IMR-90 (cell line): ENCODE measurements around the gene SF3B2. TPM values are rescaled to one million over a fixed set of nuclear protein-coding genes. Genes with fewer than 3 reads are reported as not detected.

ENCODE experiments used
- ATAC-seq: fragments of 200-7000 bp; cut with Tn5 transposase; 2 replicates; pipeline ENCODE4 v1.9.1; 2020; ENCODE audit warnings: low read depth, mild to moderate bottlenecking, moderate library complexity
- BruUV-seq: library from RNA; stranded (reverse); fragments of 400-500 nt; replicated peaks from 2 replicates; lab custom pipeline; 2021; lab: Mats Ljungman, UMichigan
- CTCF ChIA-PET: fragments of 300-600 bp; formaldehyde crosslinking; extraction: SDS; loops from one replicate; lab custom pipeline; 2021; ENCODE audit warnings: antibody characterized with exemption; lab: Yijun Ruan, JAX
- POLR2A ChIA-PET: fragments of 300-600 bp; sonication (Branson Sonifier 250); formaldehyde crosslinking; loops from one replicate; lab custom pipeline; 2022; ENCODE audit warnings: antibody characterized with exemption; ENCODE audit not compliant: unreplicated experiment; lab: Charles Lee
- DNase-seq: peaks from one replicate; pipeline ENCODE4 v3.0.0; 2013
- H2AFZ ChIP-seq: replicated peaks from 2 replicates; pipeline ENCODE3; 2013; ENCODE audit warnings: low read length, mild to moderate bottlenecking; ENCODE audit not compliant: poor library complexity
- H2AK5ac ChIP-seq: 2 replicates; pipeline ENCODE4 v1.6.1; 2013; ENCODE audit warnings: low read depth, low read length, inconsistent platforms
- H2AK9ac ChIP-seq: replicated peaks from 2 replicates; pipeline ENCODE3; 2013; ENCODE audit warnings: mild to moderate bottlenecking, low read depth, low read length, moderate library complexity; ENCODE audit not compliant: poor library complexity
- H2BK120ac ChIP-seq: 2 replicates; pipeline ENCODE4 v1.6.1; 2013; ENCODE audit warnings: low read depth, low read length, inconsistent platforms
- H2BK15ac ChIP-seq: 3 replicates; pipeline ENCODE4 v1.6.1; 2013; ENCODE audit warnings: low read depth, low read length, inconsistent platforms
- H2BK20ac ChIP-seq: 2 replicates; pipeline ENCODE4 v1.6.1; 2013; ENCODE audit warnings: low read depth, mild to moderate bottlenecking, inconsistent platforms, low read length, moderate library complexity
- H2BK5ac ChIP-seq: 2 replicates; pipeline ENCODE4 v1.6.1; 2013; ENCODE audit warnings: mild to moderate bottlenecking, low read depth, low read length, inconsistent platforms; ENCODE audit not compliant: poor library complexity, severe bottlenecking
- H3K14ac ChIP-seq: replicated peaks from 2 replicates; pipeline ENCODE4 v1.6.1; 2013; ENCODE audit warnings: low read depth, low read length, inconsistent platforms
- H3K18ac ChIP-seq: 2 replicates; pipeline ENCODE4 v1.6.1; 2013; ENCODE audit warnings: low read depth, low read length, control low read depth
- H3K23ac ChIP-seq: 2 replicates; pipeline ENCODE4 v1.6.1; 2013; ENCODE audit warnings: low read depth, low read length, inconsistent platforms
- H3K27ac ChIP-seq: 2 replicates; pipeline ENCODE4 v1.5.1; 2013; ENCODE audit warnings: mild to moderate bottlenecking, control low read depth, low read length; ENCODE audit not compliant: insufficient read depth
- H3K27me3 ChIP-seq: 2 replicates; pipeline ENCODE4 v1.6.1; 2013; ENCODE audit warnings: low read length; ENCODE audit not compliant: control insufficient read depth, insufficient read depth
- H3K36me3 ChIP-seq: 2 replicates; pipeline ENCODE4 v1.6.1; 2013; ENCODE audit warnings: low read length, mixed read lengths; ENCODE audit not compliant: control insufficient read depth, insufficient read depth
- H3K4ac ChIP-seq: 2 replicates; pipeline ENCODE4 v1.6.1; 2013; ENCODE audit warnings: low read depth, low read length, inconsistent platforms
- H3K4me1 ChIP-seq: 2 replicates; pipeline ENCODE4 v1.6.1; 2013; ENCODE audit warnings: low read length, mixed read lengths; ENCODE audit not compliant: control insufficient read depth, insufficient read depth
- H3K4me2 ChIP-seq: 2 replicates; pipeline ENCODE4 v1.6.1; 2013; ENCODE audit warnings: low read depth, mild to moderate bottlenecking, control low read depth, low read length, moderate library complexity
- H3K4me3 ChIP-seq: 2 replicates; pipeline ENCODE4 v1.5.1; 2013; ENCODE audit warnings: low read depth, mild to moderate bottlenecking, control low read depth, low read length, moderate library complexity; ENCODE audit not compliant: insufficient read depth
- H3K56ac ChIP-seq: 2 replicates; pipeline ENCODE4 v1.6.1; 2013; ENCODE audit warnings: low read length, inconsistent platforms; ENCODE audit not compliant: insufficient read depth; ENCODE audit errors: extremely low read depth
- H3K79me1 ChIP-seq, 2 experiments: 2 replicates each; pipeline ENCODE4 v1.6.1; 2013; ENCODE audit warnings: low read length in 2 of 2, inconsistent platforms in 1 of 2, low read depth in 1 of 2
- H3K9ac ChIP-seq: 2 replicates; pipeline ENCODE4 v1.6.1; 2013; ENCODE audit warnings: low read depth, low read length, control low read depth
- H3K9me1 ChIP-seq: 2 replicates; pipeline ENCODE4 v1.6.1; 2013; ENCODE audit warnings: low read length, inconsistent platforms; ENCODE audit not compliant: insufficient read depth
- H3K9me3 ChIP-seq: 2 replicates; pipeline ENCODE4 v1.6.1; 2013; ENCODE audit warnings: low read length; ENCODE audit not compliant: control insufficient read depth, insufficient read depth
- H4K20me1 ChIP-seq: 2 replicates; pipeline ENCODE4 v1.6.1; 2013; ENCODE audit warnings: low read length, inconsistent platforms; ENCODE audit not compliant: insufficient read depth
- H4K5ac ChIP-seq: 2 replicates; pipeline ENCODE4 v1.6.1; 2013; ENCODE audit warnings: mild to moderate bottlenecking, low read depth, low read length, control low read depth
- H4K8ac ChIP-seq, 2 experiments: 2 replicates each; pipeline ENCODE4 v1.6.1; 2013; ENCODE audit warnings: low read depth in 2 of 2, low read length in 2 of 2, control low read depth in 1 of 2, inconsistent platforms in 1 of 2
- H4K91ac ChIP-seq: 2 replicates; pipeline ENCODE4 v1.6.1; 2013; ENCODE audit warnings: low read depth, low read length, inconsistent platforms; ENCODE audit not compliant: insufficient read depth
- BHLHE40 ChIP-seq: fragments of 150-350 bp; IDR thresholded peaks from 2 replicates; pipeline ENCODE4 v1.6.1; 2016; ENCODE audit warnings: mild to moderate bottlenecking, low read depth, low read length
- ELK1 ChIP-seq: fragments of 150-350 bp; IDR thresholded peaks from 2 replicates; pipeline ENCODE4 v1.6.1; 2016; ENCODE audit warnings: low read depth, mild to moderate bottlenecking, low read length, moderate library complexity, borderline replicate concordance
- FOS ChIP-seq: fragments of 150-350 bp; IDR thresholded peaks from 2 replicates; pipeline ENCODE4 v1.6.1; 2016; ENCODE audit warnings: low read depth, low read length
- MXI1 ChIP-seq: IDR thresholded peaks from 2 replicates; pipeline ENCODE4 v1.6.1; 2012; ENCODE audit warnings: low read depth, mild to moderate bottlenecking, low read length, moderate library complexity, borderline replicate concordance
- NFE2L2 ChIP-seq: fragments of 150-350 bp; IDR thresholded peaks from 2 replicates; pipeline ENCODE4 v1.6.1; 2016; ENCODE audit warnings: low read depth, mild to moderate bottlenecking, low read length
- RCOR1 ChIP-seq: IDR thresholded peaks from 2 replicates; pipeline ENCODE4 v1.6.1; 2012; ENCODE audit warnings: mild to moderate bottlenecking, low read length, improper control_type of control experiment; ENCODE audit not compliant: insufficient replicate concordance
- RFX5 ChIP-seq: IDR thresholded peaks from 2 replicates; pipeline ENCODE4 v1.8.0; 2012; ENCODE audit warnings: low read depth, mild to moderate bottlenecking, low read length, moderate library complexity
- USF2 ChIP-seq: fragments of 150-350 bp; IDR thresholded peaks from 2 replicates; pipeline ENCODE4 v1.6.1; 2017; ENCODE audit warnings: mild to moderate bottlenecking, antibody characterized with exemption, low read length, low read depth
- WGBS, 2 experiments: methylation state at CpG; one replicate each; pipeline versions ENCODE4 v1.1.5 to v1.1.7; 2013; ENCODE audit warnings: missing lambda C conversion rate in 2 of 2; ENCODE audit not compliant: insufficient read length in 1 of 2; ENCODE audit errors: extremely low coverage in 2 of 2; 5-methylcytosine and 5-hydroxymethylcytosine counted together
- dilution Hi-C: fragments of 300-500 bp; cut with HindIII; formaldehyde crosslinking; loops from one replicate; pipeline ENCODE4 v1.14.3; 2018; ENCODE audit warnings: low sequenced_read_pairs; ENCODE audit not compliant: unreplicated experiment
- in situ Hi-C: fragments of 300-500 bp; cut with MboI; formaldehyde crosslinking; loops from 3 replicates; pipeline ENCODE4 v1.14.3; 2019; ENCODE audit warnings: low sequenced_read_pairs, inconsistent platforms, mixed read lengths
- intact Hi-C: fragments of 100-400 bp; cut with micrococcal nuclease; formaldehyde crosslinking; loops from 2 replicates; pipeline ENCODE4 v1.10.0; 2022
- polyA plus RNA-seq, 3 experiments: library from polyadenylated mRNA; depleted of rRNA; stranded (reverse); fragments of >200 nt; gene quantifications; 2 replicates each; pipeline ENCODE4 v1.2.3, GENCODE V29; 2012; ENCODE audit warnings: low replicate concordance in 1 of 3
- total RNA-seq: library from RNA; depleted of rRNA; stranded (reverse); fragments of >200 nt; gene quantifications from 2 replicates; pipeline ENCODE4 v1.2.3, GENCODE V29; 2012

Gene SF3B2
- total and polyA plus RNA-seq, 2 of the 4 experiments (the other 2 are of a cell fraction), result 120 to 122 TPM

- TF ChIP-seq BHLHE40, result no peak
Observed at GRCh38 chr11:66087148-66087908, 35.2 kb downstream of the SF3B2 start (continued).

- dilution Hi-C loops (no loop called here), intact Hi-C loops (loop anchor here (10.0 kb wide), 1 partner anchor 116 kb away; no protein-coding TSS in a partner anchor), in situ Hi-C loops (no loop called here)
- Histone ChIP-seq H3K79me1 (peaks cover 16 to 40% of the 10 kb centered on the region in 2 experiments), H2BK20ac (no peak overlapping the region), H3K18ac (no peak overlapping the region), H3K4me1 (peaks cover 3% of the 10 kb centered on the region; the same call in 1 of the 2 replicates), H2BK120ac (no peak overlapping the region), H3K14ac (no peak overlapping the region), H3K4ac (no peak overlapping the region), H4K91ac (no peak overlapping the region), H4K5ac (no peak overlapping the region), H3K4me3 (no peak overlapping the region), H3K56ac (no peak overlapping the region), H2AK5ac (no peak overlapping the region), H3K9me1 (peaks cover 4% of the 10 kb centered on the region; the same call in 1 of the 2 replicates), H3K27ac (no peak overlapping the region), H2AK9ac (no peak overlapping the region), H2BK15ac (no peak overlapping the region), H3K9ac (no peak overlapping the region), H4K20me1 (peaks cover 27% of the 10 kb centered on the region; the same call in 1 of the 2 replicates), H3K9me3 (no peaks in the 10 kb centered on the region), H2BK5ac (no peak overlapping the region), H4K8ac (no peak overlapping the region), H3K4me2 (no peak overlapping the region), H3K36me3 (no peaks in the 10 kb centered on the region), H3K23ac (no peak overlapping the region), H2AFZ (no peak overlapping the region), H3K27me3 (no peaks in the 10 kb centered on the region)
- BruUV-seq, result no TSS peak
- no peak for DNase-seq
- no peak for TF ChIP-seq RCOR1
- no peak for TF ChIP-seq FOS
- no peak for TF ChIP-seq USF2
- TF ChIP-seq RFX5, result no peak
- no peak for TF ChIP-seq ELK1
- TF ChIP-seq NFE2L2, result no peak
- no peak for TF ChIP-seq MXI1
- no CpG with 5 or more reads among the region's 3 CpGs for WGBS, 2 experiments
- ChIA-PET POLR2A (no interaction called here), CTCF (interaction anchor here (0.6 to 1.4 kb wide), 2 partner anchors 21 to 38 kb away, joined by 3 read pairs; no protein-coding TSS in a partner anchor)
- no peak for ATAC-seq
Observed at GRCh38 chr11:66089067-66089466, 36.9 kb downstream of the SF3B2 start.
